ENCODE results near the gene TBX1. TPM values are rescaled to one million over a fixed set of nuclear protein-coding genes. Genes with fewer than 3 reads are reported as not detected.

TBX1 gene
- total and polyA plus RNA-seq, 10 of the 15 experiments (the other 5 are each of a cell fraction or from before 2014, with no cell fraction given), result not detected

DNA sequence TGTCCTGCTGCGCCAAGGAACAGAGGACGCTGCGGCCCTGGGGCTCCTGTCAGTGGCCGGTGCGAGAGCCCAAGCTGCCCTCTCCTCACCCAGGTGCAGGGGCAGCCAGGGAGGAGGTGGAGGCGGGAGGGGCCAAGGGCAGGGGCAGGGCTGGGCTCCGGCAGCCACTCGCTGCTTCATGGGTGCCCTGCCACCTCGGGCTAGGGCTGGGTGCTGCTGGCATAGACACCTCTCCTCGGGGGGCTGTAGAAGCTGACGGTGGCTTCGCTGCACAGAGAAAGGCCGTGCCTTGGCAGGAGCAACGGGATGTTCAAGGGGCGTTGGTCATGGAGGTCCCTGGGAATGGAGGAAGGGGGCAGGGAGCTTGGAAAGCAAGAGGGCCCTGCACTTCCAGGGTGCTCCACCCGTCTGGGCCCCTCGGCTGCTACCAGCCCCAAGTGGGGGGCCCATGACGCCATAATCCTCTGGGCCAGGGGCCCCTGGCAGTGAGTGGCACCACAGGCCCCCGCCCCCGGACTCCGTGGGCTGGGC lies 1.6 kb upstream of the TBX1 start:
- H4K20me1 ChIP-seq (ENCODE audit: control insufficient read depth, insufficient read depth), result no peaks in the 10 kb centered on the region; the same call in 1 of the 2 replicates
- BruUV-seq (replicated peaks), result no TSS peak
- DNase-seq (ENCODE audit: low read depth, low spot score) (no peak), FAIRE-seq (no peak), ATAC-seq (no peak)
- ChIA-PET POLR2A (no interaction called here), SMC1A (ENCODE audit: uncharacterized antibody, unreplicated experiment) (no interaction called here), CTCF (interaction anchor here (2.2 kb wide), 1 partner anchor 152 kb away, joined by 7 read pairs; no protein-coding TSS in a partner anchor), RAD21 (ENCODE audit: unreplicated experiment) (no interaction called here)
- H3K4me1 ChIP-seq (ENCODE audit: control insufficient read depth, insufficient read depth, low read length), result peaks cover 6% of the 10 kb centered on the region
- H3K9ac ChIP-seq (ENCODE audit: control insufficient read depth, insufficient read depth, low read length), result no peak overlapping the region
- H3K9me3 ChIP-seq (replicated peaks; ENCODE audit: control insufficient read depth, insufficient read depth, low read length), result no peaks in the 10 kb centered on the region
- H3K36me3 ChIP-seq (ENCODE audit: control insufficient read depth in 2 of 2, insufficient read depth in 2 of 2, low read length in 1 of 2), result no peaks in the 10 kb centered on the region
- H3K27ac ChIP-seq (ENCODE audit: control insufficient read depth, insufficient read depth), result no peak overlapping the region
- TF ChIP-seq RBBP5 (conservative IDR thresholded peaks at IDR 0.05), result no peak
- no peak for TF ChIP-seq RELA (IDR thresholded peaks at IDR 0.05; ENCODE audit: borderline replicate concordance, partially characterized antibody)
- no peak for TF ChIP-seq ETV6 (conservative IDR thresholded peaks at IDR 0.05 in 1 of 2, IDR thresholded peaks at IDR 0.05 in 1 of 2; ENCODE audit: borderline replicate concordance in 1 of 2, low read depth in 1 of 2)
- TF ChIP-seq ZBED1 (IDR thresholded peaks at IDR 0.05; ENCODE audit: borderline replicate concordance), result no peak
- TF ChIP-seq NFYB (IDR thresholded peaks at IDR 0.05; ENCODE audit: insufficient read depth, low read depth, low read length), result no peak
- no peak for TF ChIP-seq BMI1 (IDR thresholded peaks at IDR 0.05; ENCODE audit: borderline replicate concordance)
- no peak for TF ChIP-seq ATF2 (IDR thresholded peaks at IDR 0.05; ENCODE audit: low read length)
- TF ChIP-seq SUPT20H (IDR thresholded peaks at IDR 0.05; ENCODE audit: borderline replicate concordance, control insufficient read depth, low read depth, low read length), result no peak
- no peak for TF ChIP-seq FOS (IDR thresholded peaks at IDR 0.05; ENCODE audit: borderline replicate concordance, extremely low read depth, insufficient read length)
- no peak for TF ChIP-seq RCOR1 (conservative IDR thresholded peaks at IDR 0.05; ENCODE audit: low read depth, low read length)
- no peak for TF ChIP-seq NBN (IDR thresholded peaks at IDR 0.05)
- TF ChIP-seq, protein P1, sequence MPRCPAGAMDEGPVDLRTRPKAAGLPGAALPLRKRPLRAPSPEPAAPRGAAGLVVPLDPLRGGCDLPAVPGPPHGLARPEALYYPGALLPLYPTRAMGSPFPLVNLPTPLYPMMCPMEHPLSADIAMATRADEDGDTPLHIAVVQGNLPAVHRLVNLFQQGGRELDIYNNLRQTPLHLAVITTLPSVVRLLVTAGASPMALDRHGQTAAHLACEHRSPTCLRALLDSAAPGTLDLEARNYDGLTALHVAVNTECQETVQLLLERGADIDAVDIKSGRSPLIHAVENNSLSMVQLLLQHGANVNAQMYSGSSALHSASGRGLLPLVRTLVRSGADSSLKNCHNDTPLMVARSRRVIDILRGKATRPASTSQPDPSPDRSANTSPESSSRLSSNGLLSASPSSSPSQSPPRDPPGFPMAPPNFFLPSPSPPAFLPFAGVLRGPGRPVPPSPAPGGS (IDR thresholded peaks at IDR 0.05; ENCODE audit: borderline replicate concordance, insufficient read depth, low read depth, low read length, poor library complexity, severe bottlenecking), result no peak
- no peak for TF ChIP-seq PAX5 (IDR thresholded peaks at IDR 0.05; ENCODE audit: borderline replicate concordance, low read depth, low read length)
- TF ChIP-seq PAX8 (IDR thresholded peaks at IDR 0.05), result no peak
- H3K4me3 ChIP-seq, result no peak overlapping the region
- intact Hi-C loops (cut with micrococcal nuclease; ENCODE audit: unreplicated experiment) (no loop called here), in situ Hi-C loops (cut with MboI) (no loop called here)
- 13% methylated on average over 13 of the region's 21 CpGs for WGBS (ENCODE audit: insufficient coverage, insufficient replicate concordance, low lambda C conversion rate, missing lambda C conversion rate)
- no peak overlapping the region for H2AFZ ChIP-seq (ENCODE audit: control insufficient read depth, low read depth, low read length)
- peaks cover 18 to 28% of the 10 kb centered on the region in 2 experiments for H3K27me3 ChIP-seq (replicated peaks in 1 of 2; ENCODE audit: control insufficient read depth in 2 of 2, insufficient read depth in 2 of 2, low read length in 1 of 2)
- H3K4me2 ChIP-seq (ENCODE audit: control insufficient read depth, insufficient read depth), result no peak overlapping the region
- no peaks in the 10 kb centered on the region for H3K79me2 ChIP-seq (ENCODE audit: control insufficient read depth, insufficient read depth, low read length)
